Ectodermal cell (in vitro differentiated cells): Measurements from ENCODE around the gene SH3TC1.

Experiments used
- H3K27ac ChIP-seq: 2 replicates; pipeline ENCODE4 v1.7.0; 2013; ENCODE audit warnings: mild to moderate bottlenecking, low read depth, low read length; ENCODE audit not compliant: insufficient read depth, poor library complexity, severe bottlenecking
- H3K27me3 ChIP-seq: 2 replicates; pipeline ENCODE4 v1.7.0; 2013; ENCODE audit warnings: mild to moderate bottlenecking, low read length; ENCODE audit not compliant: insufficient read depth, control insufficient read depth, poor library complexity, severe bottlenecking
- H3K36me3 ChIP-seq: one replicate; pipeline ENCODE4 v1.7.0; 2013; ENCODE audit warnings: low read length; ENCODE audit not compliant: control insufficient read depth, insufficient read depth
- H3K4me1 ChIP-seq: one replicate; pipeline ENCODE4 v1.7.0; 2013; ENCODE audit warnings: low read length; ENCODE audit not compliant: control insufficient read depth, insufficient read depth
- H3K4me3 ChIP-seq: 2 replicates; pipeline ENCODE4 v1.7.0; 2013; ENCODE audit warnings: low read depth, low read length, control low read depth; ENCODE audit not compliant: insufficient read depth
- H3K9me3 ChIP-seq: 2 replicates; pipeline ENCODE4 v1.7.0; 2013; ENCODE audit warnings: mild to moderate bottlenecking, low read length, moderate library complexity; ENCODE audit not compliant: control insufficient read depth
- WGBS, 2 experiments: methylation state at CpG; one replicate each; pipeline ENCODE4 v1.1.7; 2013; ENCODE audit warnings: missing lambda C conversion rate in 2 of 2; 5-methylcytosine and 5-hydroxymethylcytosine counted together

The SH3TC1 gene

GRCh38 chr4:8252301-8253173 lies 53.4 kb downstream of the SH3TC1 start:
- no peak overlapping the region for H3K27ac ChIP-seq
- 89 to 90% methylated on average over 23 of the region's 23 CpGs for WGBS, 2 experiments

GRCh38 chr4:8254076-8254475 lies 55.0 kb downstream of the SH3TC1 start:
- Histone ChIP-seq H3K36me3 (no peaks in the 10 kb centered on the region), H3K9me3 (no peaks in the 10 kb centered on the region), H3K27me3 (no peaks in the 10 kb centered on the region), H3K4me1 (no peaks in the 10 kb centered on the region), H3K4me3 (no peak overlapping the region), H3K27ac (no peak overlapping the region)
- 96 to 98% methylated on average over 6 of the region's 6 CpGs for WGBS, 2 experiments

More at GRCh38 chr4:8252301-8253173, 53.4 kb downstream of the SH3TC1 start:
- H3K4me3 ChIP-seq = no peak overlapping the region
- H3K4me1 ChIP-seq = peaks cover 2% of the 10 kb centered on the region
- no peaks in the 10 kb centered on the region for H3K27me3 ChIP-seq
- H3K36me3 ChIP-seq = no peaks in the 10 kb centered on the region
- no peaks in the 10 kb centered on the region for H3K9me3 ChIP-seq

DNA sequence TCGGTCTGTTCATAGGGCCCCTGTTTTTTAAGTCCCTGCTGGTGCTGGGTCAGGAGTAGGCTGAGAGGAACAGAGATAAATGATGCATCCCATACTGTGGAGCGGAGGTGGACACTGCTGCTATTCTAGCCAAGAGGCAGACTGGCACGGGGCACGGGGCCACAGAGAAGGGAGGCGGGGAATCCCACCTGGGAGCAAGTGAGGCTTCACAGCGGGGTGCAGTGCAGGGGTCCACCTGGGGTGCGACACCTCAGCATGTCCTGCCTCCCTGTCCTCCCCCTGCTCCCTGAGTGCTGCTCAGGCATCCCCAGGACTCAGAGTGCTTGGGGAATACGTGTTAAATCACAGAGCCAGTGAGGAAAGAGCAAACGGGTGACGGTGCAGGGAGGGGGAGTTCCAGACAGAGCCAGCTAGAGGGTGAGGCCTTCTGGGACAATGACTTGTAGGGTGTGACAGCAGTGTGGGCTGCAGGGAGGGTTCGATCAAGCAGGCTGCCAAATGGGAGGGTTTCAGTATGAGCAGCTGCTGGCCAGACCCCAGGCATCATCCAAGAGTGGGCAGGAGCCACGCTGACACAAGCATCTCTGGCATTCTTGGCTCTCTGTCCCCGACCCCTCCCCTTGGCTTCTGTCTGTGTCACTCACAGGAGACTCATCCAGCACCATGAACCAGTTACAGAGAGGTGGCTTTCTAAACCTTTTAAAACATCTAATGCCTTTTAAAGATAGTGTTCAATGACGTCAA lies 56.8 kb downstream of the SH3TC1 start:
- Histone ChIP-seq H3K27ac (no peak overlapping the region), H3K36me3 (no peaks in the 10 kb centered on the region), H3K4me3 (no peak overlapping the region), H3K4me1 (no peaks in the 10 kb centered on the region), H3K27me3 (no peaks in the 10 kb centered on the region), H3K9me3 (no peaks in the 10 kb centered on the region)
- WGBS, 2 experiments = 81 to 82% methylated on average over 14 of the region's 14 CpGs

DNA sequence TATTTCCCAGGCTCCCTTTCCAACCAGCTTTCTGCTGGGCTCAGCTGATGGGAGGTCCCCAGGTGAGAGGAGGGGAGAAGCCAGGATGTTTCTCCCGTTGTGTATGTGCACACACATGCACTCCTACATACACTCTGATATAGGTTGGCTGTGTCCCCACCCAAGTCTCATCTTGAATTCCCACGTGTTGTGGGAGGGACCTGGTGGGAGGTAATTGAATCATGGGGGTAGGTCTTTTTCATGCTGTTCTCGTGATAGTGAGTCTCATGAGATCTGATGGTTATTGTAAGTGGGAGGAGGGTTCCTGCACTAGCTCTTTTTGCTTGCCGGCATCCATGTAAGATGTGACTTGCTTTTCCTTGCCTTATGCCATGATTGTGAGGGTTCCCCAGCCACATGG lies 58.8 kb downstream of the SH3TC1 start:
- Histone ChIP-seq H3K27me3 (no peaks in the 10 kb centered on the region), H3K36me3 (no peaks in the 10 kb centered on the region), H3K4me1 (peaks cover 2% of the 10 kb centered on the region), H3K4me3 (no peak overlapping the region), H3K9me3 (no peaks in the 10 kb centered on the region), H3K27ac (no peak overlapping the region)
- 84 to 89% methylated on average over 4 of the region's 4 CpGs for WGBS, 2 experiments

- no peak overlapping the region for H3K27ac ChIP-seq
- no peaks in the 10 kb centered on the region for H3K27me3 ChIP-seq
- no peaks in the 10 kb centered on the region for H3K36me3 ChIP-seq
- H3K4me1 ChIP-seq = peaks cover 8% of the 10 kb centered on the region
- H3K9me3 ChIP-seq = no peaks in the 10 kb centered on the region
- H3K4me3 ChIP-seq = no peak overlapping the region
- WGBS, 2 experiments = 82 to 85% methylated on average over 13 of the region's 13 CpGs
Measured at GRCh38 chr4:8258552-8259212, 59.6 kb downstream of the SH3TC1 start.

GRCh38 chr4:8259743-8260430 lies 60.8 kb downstream of the SH3TC1 start:
- WGBS, 2 experiments = 90 to 91% methylated on average over 10 to 11 of the region's 11 CpGs
- no peaks in the 10 kb centered on the region for H3K27me3 ChIP-seq

GRCh38 chr4:8260656-8261111 lies 61.6 kb downstream of the SH3TC1 start:
- H3K9me3 ChIP-seq = no peaks in the 10 kb centered on the region
- no peak overlapping the region for H3K27ac ChIP-seq
- WGBS, 2 experiments = 69 to 72% methylated on average over 13 of the region's 13 CpGs
- H3K4me3 ChIP-seq = no peak overlapping the region
- no peaks in the 10 kb centered on the region for H3K27me3 ChIP-seq
- H3K4me1 ChIP-seq = peaks cover 8% of the 10 kb centered on the region
- no peaks in the 10 kb centered on the region for H3K36me3 ChIP-seq

More at GRCh38 chr4:8259743-8260430, 60.8 kb downstream of the SH3TC1 start:
- H3K4me1 ChIP-seq = peaks cover 8% of the 10 kb centered on the region
- H3K4me3 ChIP-seq = no peak overlapping the region
- no peak overlapping the region for H3K27ac ChIP-seq
- H3K36me3 ChIP-seq = no peaks in the 10 kb centered on the region
- H3K9me3 ChIP-seq = no peaks in the 10 kb centered on the region

- no peaks in the 10 kb centered on the region for H3K27me3 ChIP-seq
- no peak overlapping the region for H3K4me3 ChIP-seq
- H3K27ac ChIP-seq = no peak overlapping the region
- no peaks in the 10 kb centered on the region for H3K9me3 ChIP-seq
- no peaks in the 10 kb centered on the region for H3K36me3 ChIP-seq
- 88 to 90% methylated on average over 25 of the region's 25 CpGs for WGBS, 2 experiments
- H3K4me1 ChIP-seq = peaks cover 8% of the 10 kb centered on the region
Measured at GRCh38 chr4:8261851-8262535, 62.9 kb downstream of the SH3TC1 start.

GRCh38 chr4:8262637-8263322 lies 63.7 kb downstream of the SH3TC1 start:
- Histone ChIP-seq H3K9me3 (no peaks in the 10 kb centered on the region), H3K36me3 (no peaks in the 10 kb centered on the region), H3K27ac (no peak overlapping the region), H3K4me3 (no peak overlapping the region), H3K27me3 (no peaks in the 10 kb centered on the region), H3K4me1 (peaks cover 8% of the 10 kb centered on the region)
- WGBS, 2 experiments = 62% methylated on average over 23 of the region's 23 CpGs
